ENCODE data around the gene KRTAP16-1.
"Not testable (repeated sequence)": the region's sequence is repeated elsewhere in the genome, so short reads cannot be mapped to it uniquely, and the experiment has no call there.

The KRTAP16-1 gene, protein sequence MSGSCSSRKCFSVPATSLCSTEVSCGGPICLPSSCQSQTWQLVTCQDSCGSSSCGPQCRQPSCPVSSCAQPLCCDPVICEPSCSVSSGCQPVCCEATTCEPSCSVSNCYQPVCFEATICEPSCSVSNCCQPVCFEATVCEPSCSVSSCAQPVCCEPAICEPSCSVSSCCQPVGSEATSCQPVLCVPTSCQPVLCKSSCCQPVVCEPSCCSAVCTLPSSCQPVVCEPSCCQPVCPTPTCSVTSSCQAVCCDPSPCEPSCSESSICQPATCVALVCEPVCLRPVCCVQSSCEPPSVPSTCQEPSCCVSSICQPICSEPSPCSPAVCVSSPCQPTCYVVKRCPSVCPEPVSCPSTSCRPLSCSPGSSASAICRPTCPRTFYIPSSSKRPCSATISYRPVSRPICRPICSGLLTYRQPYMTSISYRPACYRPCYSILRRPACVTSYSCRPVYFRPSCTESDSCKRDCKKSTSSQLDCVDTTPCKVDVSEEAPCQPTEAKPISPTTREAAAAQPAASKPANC

DNA sequence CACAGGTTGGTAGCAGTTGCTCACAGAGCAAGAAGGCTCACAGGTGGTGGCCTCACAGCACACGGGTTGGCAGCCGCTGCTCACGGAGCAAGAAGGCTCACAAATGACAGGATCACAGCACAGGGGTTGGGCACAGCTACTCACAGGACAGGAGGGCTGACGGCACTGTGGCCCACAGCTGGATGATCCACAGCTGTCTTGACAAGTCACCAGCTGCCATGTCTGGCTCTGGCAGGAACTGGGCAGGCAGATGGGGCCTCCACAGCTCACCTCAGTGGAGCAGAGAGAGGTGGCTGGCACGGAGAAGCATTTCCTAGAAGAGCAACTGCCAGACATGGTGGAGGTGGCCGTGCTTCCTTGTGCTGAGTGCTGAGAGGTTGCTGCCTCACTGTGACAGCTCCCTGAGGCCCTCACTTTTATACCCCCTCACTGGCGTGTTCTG lies at the start of gene KRTAP16-1:
Gene KRTAP16-1 (minus strand): TSS at position 392 of the 442 bp plus-strand sequence. CDS start 56 bp downstream, at position 336.
- TF ChIP-seq, protein P1, sequence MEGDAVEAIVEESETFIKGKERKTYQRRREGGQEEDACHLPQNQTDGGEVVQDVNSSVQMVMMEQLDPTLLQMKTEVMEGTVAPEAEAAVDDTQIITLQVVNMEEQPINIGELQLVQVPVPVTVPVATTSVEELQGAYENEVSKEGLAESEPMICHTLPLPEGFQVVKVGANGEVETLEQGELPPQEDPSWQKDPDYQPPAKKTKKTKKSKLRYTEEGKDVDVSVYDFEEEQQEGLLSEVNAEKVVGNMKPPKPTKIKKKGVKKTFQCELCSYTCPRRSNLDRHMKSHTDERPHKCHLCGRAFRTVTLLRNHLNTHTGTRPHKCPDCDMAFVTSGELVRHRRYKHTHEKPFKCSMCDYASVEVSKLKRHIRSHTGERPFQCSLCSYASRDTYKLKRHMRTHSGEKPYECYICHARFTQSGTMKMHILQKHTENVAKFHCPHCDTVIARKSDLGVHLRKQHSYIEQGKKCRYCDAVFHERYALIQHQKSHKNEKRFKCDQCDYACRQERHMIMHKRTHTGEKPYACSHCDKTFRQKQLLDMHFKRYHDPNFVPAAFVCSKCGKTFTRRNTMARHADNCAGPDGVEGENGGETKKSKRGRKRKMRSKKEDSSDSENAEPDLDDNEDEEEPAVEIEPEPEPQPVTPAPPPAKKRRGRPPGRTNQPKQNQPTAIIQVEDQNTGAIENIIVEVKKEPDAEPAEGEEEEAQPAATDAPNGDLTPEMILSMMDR (IDR thresholded peaks at IDR 0.05; ENCODE audit: low read depth, low read length), result no peak
- H3K4me3 ChIP-seq (ENCODE audit: low read depth, low read length), result no peak within 1 kb of the TSS

DNA sequence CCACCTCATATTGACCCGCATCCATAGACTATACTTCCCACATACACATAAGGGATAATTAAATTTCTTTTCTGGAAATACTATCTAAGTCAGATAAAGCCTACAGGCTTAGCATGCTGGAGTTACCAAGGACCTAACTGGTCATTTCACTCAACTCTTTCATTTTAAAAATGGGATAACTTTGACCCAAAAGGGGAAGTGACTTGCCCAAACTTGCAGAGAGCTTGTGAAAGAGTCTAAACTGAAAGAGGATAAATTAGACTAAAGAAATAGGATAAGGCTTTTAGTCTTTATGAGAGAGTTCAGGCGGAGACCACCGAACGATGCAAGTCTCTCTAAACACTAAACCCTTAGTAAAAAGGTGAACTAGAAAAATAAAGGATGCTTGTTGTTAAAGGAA lies 45.4 kb upstream of the KRTAP16-1 start:
- TF ChIP-seq, protein P1 (IDR thresholded peaks at IDR 0.05; ENCODE audit: low read depth, low read length), result no peak
- H3K4me3 ChIP-seq (ENCODE audit: low read depth, low read length), result no peak overlapping the region

DNA sequence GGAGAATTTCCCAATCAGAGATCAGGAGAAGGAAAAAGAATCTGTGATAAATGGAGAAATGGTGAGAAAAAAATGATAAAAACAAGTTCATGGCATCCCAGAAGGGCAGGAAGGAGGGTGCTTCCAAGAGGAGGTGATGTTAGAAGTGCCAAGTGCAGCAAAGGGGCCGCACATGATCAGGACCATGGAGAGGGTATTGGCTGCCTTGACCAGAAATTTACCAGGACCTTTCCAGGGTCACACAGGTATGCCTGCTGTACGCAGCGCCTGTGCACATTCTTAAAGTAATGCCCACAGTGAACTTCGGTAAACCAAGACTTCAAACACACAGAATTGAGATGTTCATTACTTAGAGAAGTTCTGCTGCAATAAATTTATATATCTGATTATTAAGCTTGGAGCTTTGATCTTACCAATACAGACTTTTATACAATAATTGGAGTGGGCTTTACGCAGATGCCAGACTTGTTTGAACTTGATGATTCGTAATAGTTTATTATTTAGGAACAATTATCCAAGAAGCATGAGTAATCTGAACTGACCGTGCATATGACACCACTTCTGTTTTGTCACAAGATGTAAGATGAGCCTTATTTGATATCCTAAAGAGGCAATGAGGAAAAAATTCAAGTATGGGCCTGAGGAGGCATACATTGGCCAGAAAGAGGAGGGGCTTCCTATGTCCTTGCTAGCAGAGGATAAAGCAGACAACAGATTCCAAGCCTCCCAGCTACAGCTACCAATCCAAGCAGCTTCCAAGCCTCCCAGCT lies 43.7 kb upstream of the KRTAP16-1 start:
- H3K4me3 ChIP-seq (ENCODE audit: low read depth, low read length), result no peak overlapping the region
- TF ChIP-seq, protein P1 (IDR thresholded peaks at IDR 0.05; ENCODE audit: low read depth, low read length), result no peak

DNA sequence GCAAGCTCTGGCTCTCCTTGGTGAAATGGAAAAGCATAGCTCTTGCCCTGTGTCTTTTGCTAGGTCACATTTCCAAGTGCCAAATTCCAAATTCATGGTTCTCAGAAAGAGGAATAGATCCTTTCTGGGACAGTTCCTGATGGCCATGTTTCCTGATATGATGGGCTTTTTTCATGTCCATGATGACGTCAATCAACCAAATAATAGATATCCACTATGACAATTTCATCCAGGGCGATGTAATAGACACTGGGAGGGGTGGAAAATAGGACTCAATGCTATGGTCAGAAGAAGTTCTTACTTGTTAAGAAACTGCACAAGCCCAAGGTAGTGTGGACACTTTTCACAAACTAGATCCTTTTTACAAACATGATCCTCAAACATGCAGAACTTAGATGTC lies 42.1 kb upstream of the KRTAP16-1 start:
- TF ChIP-seq, protein P1 (IDR thresholded peaks at IDR 0.05; ENCODE audit: low read depth, low read length), result no peak
- no peak overlapping the region for H3K4me3 ChIP-seq (ENCODE audit: low read depth, low read length)

DNA sequence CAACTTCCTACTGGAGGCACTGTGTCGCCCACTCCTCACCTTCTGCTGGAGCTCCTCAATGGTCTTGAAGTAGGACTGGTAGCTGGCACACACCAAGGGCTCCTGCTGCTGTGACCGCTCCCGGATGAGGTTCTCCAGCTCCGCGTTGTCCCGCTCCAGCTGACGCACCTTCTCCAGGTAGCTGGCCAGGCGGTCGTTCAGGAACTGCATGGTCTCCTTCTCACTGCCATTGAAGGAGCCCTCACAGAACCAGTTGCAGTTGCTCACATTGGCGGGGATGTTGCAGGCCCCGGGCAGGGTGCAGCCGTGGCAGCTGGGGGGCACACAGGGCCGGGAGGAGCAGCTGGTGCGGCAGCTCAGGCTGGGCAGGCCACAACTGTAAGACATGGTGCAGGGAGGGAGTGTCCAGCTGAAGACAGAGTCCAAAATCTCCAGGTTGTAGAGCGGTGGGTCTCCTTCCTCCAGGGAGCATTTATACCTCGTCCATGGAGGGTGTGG lies 41.3 kb upstream of the KRTAP16-1 start, which contains the start of gene KRT33A:
Gene KRT33A (minus strand): TSS at position 448 of the 498 bp plus-strand sequence. CDS start 61 bp downstream, at position 387.
- not testable (repeated sequence) for H3K4me3 ChIP-seq (ENCODE audit: low read depth, low read length)

DNA sequence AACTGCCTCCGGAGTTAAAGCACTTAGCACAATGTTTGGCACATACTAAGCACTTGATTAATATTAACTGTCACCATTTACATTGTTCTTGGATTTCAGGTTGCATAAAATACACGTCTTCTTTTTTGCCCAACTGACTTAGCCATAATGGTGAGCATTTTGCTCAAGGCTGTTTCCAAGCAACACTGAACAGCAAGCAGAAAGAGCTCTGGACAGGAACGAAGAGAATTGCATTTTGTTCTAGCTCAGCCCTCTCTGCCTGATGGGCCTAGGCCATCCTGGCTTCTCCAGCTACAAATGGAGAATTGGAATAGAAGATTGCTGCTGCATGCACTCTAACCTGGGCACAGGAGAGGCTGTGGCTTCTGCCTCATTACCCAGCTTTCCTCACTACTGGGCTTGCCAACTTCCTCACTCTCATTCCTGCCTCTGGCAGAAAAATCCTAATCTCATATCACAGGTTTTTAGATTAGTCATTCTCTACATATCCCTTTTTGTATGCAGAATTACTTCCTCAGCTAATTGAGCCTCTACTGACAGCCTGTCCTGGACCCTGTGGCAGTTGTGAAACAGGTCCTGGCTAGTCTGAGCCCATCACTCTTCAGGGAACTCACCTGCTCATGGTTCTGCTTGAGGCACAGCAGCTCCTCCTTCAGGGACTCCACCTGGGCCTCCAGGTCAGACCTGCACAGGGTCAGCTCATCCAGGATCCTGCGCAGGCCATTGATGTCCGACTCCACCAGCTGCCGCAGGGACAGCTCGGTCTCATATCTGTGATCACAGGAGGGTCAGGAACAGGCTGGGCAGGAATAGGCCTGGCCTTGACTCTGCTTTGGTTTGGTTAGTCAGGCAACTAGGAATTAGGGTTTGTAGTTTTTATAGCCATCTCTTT lies 39.0 kb upstream of the KRTAP16-1 start:
- H3K4me3 ChIP-seq (ENCODE audit: low read depth, low read length), result no peak overlapping the region
- TF ChIP-seq, protein P1 (IDR thresholded peaks at IDR 0.05; ENCODE audit: low read depth, low read length), result no peak

DNA sequence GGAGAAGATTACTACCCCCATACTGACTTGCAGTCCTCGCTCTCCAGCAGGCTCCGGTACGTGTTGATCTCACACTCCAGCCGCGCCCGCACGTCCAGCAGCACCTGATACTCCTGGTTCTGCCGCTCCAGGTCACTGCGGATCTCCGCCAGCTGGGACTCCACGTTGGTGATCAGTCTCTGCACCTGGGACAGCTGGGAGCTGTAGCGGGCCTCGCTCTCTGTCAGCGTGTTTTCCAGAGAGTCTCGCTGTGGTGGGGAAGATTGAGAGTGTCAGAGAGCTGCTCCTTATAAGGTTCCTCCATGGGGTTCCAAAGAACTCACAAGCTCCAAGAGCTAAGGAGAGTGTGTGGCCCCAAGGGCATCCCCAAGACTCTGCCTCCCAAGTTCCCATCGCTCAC lies 37.3 kb upstream of the KRTAP16-1 start:
- not testable (repeated sequence) for H3K4me3 ChIP-seq (ENCODE audit: low read depth, low read length)

All from WI38 (cell line).